PFSK-1 (cell line): ENCODE measurements around the gene AFDN.

Experiments
- FOXP2 ChIP-seq: optimal IDR thresholded peaks from 2 replicates; pipeline ENCODE3; 2011; ENCODE audit warnings: borderline replicate concordance, control low read depth, inconsistent platforms; ENCODE audit not compliant: insufficient read depth; ENCODE audit errors: extremely low read length, extremely low read depth
- POLR2AphosphoS5 ChIP-seq: IDR thresholded peaks from 2 replicates; pipeline ENCODE4 v1.6.1; 2012; ENCODE audit warnings: low read depth, mild to moderate bottlenecking, control low read depth, low read length, moderate library complexity
- SIN3A ChIP-seq: IDR thresholded peaks from 2 replicates; pipeline ENCODE4 v1.6.1; 2012; ENCODE audit warnings: mild to moderate bottlenecking, low read length, moderate library complexity, borderline replicate concordance; ENCODE audit not compliant: insufficient read depth
- TAF1 ChIP-seq: IDR thresholded peaks from 2 replicates; pipeline ENCODE4 v1.6.1; 2012; ENCODE audit warnings: low read length, control low read depth, borderline replicate concordance; ENCODE audit not compliant: insufficient read depth
- TF ChIP-seq, protein P1 (sequence below), 2 experiments: IDR thresholded peaks; 2 replicates each; pipeline versions ENCODE4 v1.6.1 to v1.8.0; 2011 to 2012; ENCODE audit warnings: low read depth in 2 of 2, low read length in 2 of 2, control low read depth in 1 of 2, inconsistent platforms in 1 of 2, mild to moderate bottlenecking in 1 of 2, moderate library complexity in 1 of 2; ENCODE audit not compliant: insufficient read depth in 1 of 2

The AFDN gene

DNA sequence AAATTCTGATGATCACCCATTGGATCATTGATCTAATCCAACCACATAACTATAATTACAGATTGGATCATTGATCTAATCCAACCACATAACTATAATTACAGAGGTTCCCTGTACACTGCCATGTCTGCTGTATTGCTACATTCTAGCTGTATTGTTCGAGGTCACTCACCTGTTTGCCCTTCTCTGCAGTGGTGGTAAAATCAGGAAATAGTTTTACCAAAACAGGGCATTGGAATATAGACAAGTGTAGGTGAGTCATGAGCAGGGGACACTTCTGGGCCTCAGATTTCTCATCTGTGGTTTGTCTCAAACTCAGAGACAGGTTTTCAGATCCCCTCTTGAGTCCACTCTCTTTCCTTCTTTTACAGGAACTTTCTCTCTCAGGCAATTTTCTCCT is 9.0 kb upstream of the AFDN start:
- TF ChIP-seq, protein P1, sequence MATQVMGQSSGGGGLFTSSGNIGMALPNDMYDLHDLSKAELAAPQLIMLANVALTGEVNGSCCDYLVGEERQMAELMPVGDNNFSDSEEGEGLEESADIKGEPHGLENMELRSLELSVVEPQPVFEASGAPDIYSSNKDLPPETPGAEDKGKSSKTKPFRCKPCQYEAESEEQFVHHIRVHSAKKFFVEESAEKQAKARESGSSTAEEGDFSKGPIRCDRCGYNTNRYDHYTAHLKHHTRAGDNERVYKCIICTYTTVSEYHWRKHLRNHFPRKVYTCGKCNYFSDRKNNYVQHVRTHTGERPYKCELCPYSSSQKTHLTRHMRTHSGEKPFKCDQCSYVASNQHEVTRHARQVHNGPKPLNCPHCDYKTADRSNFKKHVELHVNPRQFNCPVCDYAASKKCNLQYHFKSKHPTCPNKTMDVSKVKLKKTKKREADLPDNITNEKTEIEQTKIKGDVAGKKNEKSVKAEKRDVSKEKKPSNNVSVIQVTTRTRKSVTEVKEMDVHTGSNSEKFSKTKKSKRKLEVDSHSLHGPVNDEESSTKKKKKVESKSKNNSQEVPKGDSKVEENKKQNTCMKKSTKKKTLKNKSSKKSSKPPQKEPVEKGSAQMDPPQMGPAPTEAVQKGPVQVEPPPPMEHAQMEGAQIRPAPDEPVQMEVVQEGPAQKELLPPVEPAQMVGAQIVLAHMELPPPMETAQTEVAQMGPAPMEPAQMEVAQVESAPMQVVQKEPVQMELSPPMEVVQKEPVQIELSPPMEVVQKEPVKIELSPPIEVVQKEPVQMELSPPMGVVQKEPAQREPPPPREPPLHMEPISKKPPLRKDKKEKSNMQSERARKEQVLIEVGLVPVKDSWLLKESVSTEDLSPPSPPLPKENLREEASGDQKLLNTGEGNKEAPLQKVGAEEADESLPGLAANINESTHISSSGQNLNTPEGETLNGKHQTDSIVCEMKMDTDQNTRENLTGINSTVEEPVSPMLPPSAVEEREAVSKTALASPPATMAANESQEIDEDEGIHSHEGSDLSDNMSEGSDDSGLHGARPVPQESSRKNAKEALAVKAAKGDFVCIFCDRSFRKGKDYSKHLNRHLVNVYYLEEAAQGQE (IDR thresholded peaks at IDR 0.05; ENCODE audit: insufficient read depth in 1 of 2, low read depth in 2 of 2, low read length in 2 of 2): no peak
- no peak for TF ChIP-seq SIN3A
- TF ChIP-seq TAF1: no peak
- no peak for TF ChIP-seq POLR2AphosphoS5
- TF ChIP-seq FOXP2: no peak

DNA sequence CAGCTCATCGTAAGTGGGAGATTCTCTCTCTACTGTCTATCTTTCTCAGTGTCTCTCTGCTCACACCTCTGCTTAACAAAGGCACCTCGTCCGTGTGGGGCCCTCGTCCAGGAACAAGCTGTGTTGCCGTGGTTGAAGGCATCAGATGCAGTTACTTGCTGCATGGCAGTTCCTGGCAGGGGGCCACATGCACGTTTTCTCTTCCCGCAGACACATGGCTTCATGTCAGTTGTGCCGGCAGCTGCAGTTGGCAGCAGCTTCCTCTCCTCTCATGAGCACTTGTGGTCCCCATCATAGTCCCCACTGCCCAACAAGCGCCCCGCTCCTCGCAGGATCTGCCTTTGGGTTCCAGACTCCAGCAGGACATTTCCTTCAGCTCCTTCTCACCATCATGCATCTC is 7.1 kb upstream of the AFDN start:
- TF ChIP-seq TAF1 (no peak), SIN3A (no peak), FOXP2 (no peak), POLR2AphosphoS5 (no peak)
- TF ChIP-seq, protein P1 (IDR thresholded peaks at IDR 0.05; ENCODE audit: insufficient read depth in 1 of 2, low read depth in 2 of 2, low read length in 2 of 2): no peak

DNA sequence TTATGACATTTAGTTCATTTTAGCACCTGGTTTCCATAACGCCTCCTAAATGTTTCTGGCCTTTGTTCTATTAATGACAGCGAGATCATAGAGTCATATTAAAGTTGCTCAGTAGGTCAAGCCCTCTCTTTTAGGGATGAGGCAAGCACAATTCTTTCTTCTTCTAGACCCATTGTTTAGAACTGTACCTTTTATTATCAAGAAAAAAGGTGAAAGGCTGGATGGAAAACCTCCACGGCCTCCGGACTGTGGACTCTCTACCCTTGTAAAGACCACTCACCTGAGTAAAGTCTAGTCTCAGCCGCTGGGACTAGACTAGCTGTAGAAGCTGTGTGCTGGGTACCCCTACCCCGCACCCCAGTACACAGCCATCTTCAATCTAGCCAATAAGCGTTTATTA is 6.0 kb upstream of the AFDN start:
- no peak for TF ChIP-seq FOXP2
- no peak for TF ChIP-seq TAF1
- no peak for TF ChIP-seq SIN3A
- no peak for TF ChIP-seq POLR2AphosphoS5
- TF ChIP-seq, protein P1 (IDR thresholded peaks at IDR 0.05; ENCODE audit: insufficient read depth in 1 of 2, low read depth in 2 of 2, low read length in 2 of 2): no peak

DNA sequence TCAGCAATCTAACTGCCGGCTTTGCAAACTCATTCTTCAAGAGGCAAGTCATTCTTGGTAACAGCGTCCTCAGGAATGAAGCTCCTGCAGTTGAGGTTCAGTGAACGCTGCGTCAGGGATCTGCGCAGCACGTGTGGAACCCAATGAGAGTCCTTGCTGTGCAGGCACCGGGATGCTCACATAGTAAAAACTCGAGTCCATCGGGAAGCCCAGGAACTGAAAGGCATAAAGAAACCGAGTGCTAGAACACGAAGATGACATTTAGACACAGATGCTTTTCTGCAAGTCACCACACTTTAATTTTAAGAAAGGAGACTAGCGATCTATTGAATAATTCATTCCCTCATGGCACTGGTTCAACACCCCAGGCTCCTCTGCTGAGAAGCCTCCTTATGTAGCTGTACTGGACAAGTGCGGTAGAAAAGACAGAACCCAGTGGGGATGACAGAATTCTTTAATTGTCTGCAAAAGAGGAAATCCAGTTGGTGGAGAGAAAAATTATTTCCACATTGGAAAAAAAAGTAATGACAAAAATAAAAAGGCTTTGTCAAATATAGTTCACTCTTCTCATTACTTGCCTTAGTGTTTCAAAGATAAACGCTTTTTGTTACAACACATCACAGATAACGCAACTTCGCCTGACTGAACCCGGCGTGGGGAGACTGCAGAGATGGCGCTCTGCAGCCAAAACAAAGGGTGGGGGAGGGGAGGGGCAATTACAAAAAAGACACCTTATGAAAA is 1.9 kb upstream of the AFDN start:
- no peak for TF ChIP-seq SIN3A
- TF ChIP-seq, protein P1 (IDR thresholded peaks at IDR 0.05; ENCODE audit: insufficient read depth in 1 of 2, low read depth in 2 of 2, low read length in 2 of 2): no peak
- TF ChIP-seq FOXP2: no peak
- TF ChIP-seq TAF1: no peak
- no peak for TF ChIP-seq POLR2AphosphoS5
